Motor neuron (in vitro differentiated cells): ENCODE results near the gene CASP3. TPM values are rescaled to one million over a fixed set of nuclear protein-coding genes. Genes with fewer than 3 reads are reported as not detected.
"Not testable (repeated sequence)": the region's sequence is repeated elsewhere in the genome, so short reads cannot be mapped to it uniquely, and the experiment has no call there.

Experiments used
- ATAC-seq, 8 experiments: fragments of 200-7000 bp; cut with Tn5 transposase; replicated peaks in 6 of 8; 2 replicates each; pipeline ENCODE4 v1.8.0; 2021; ENCODE audit warnings: mild to moderate bottlenecking in 8 of 8, moderate library complexity in 8 of 8
- H3K27ac ChIP-seq, 2 donors: fragments of 250-450 bp; sonication (Bioruptor Pico); 2 replicates each; pipeline ENCODE4 v1.9.0; 2021; ENCODE audit warnings: antibody characterized with exemption in 2 of 2, mild to moderate bottlenecking in 2 of 2, moderate library complexity in 1 of 2
- H3K4me1 ChIP-seq, 2 donors: fragments of 250-450 bp; sonication (Bioruptor Pico); replicated peaks in 1 of 2; 2 replicates each; pipeline ENCODE4 v1.6.1; 2021; ENCODE audit warnings: antibody characterized with exemption in 2 of 2, mild to moderate bottlenecking in 2 of 2, moderate library complexity in 1 of 2
- H3K4me3 ChIP-seq, 5 donors: fragments of 250-450 bp; sonication (Bioruptor Pico); 2 replicates each; pipeline ENCODE4 v1.9.0; 2021; ENCODE audit warnings: antibody characterized with exemption in 5 of 5, mild to moderate bottlenecking in 5 of 5, moderate library complexity in 4 of 5
- WGBS, 10 experiments: fragments of 450-650 bp; shearing (Covaris generic); methylation state at CpG; one replicate each; pipeline ENCODE4 v1.0.0; 2022; 5-methylcytosine and 5-hydroxymethylcytosine counted together
- in situ Hi-C, 9 experiments: fragments of 400-800 bp; cut with MboI; loops; one replicate each; pipeline ENCODE4 v1.15.0; 2021; ENCODE audit warnings: low sequenced_read_pairs in 9 of 9, low pct_unique_long_range_greater_than_20kb in 2 of 9; ENCODE audit not compliant: unreplicated experiment in 9 of 9
- total RNA-seq, 8 experiments: library from RNA; unstranded; fragments of 300-600 nt; gene quantifications; 2 replicates each; pipeline versions ENCODE4 v1.2.3 to v1.2.4, GENCODE V29; 2022

CASP3 gene
- total RNA-seq, 8 experiments from 2014 or later: 20.6 to 55.3 (median 37.6) TPM

- H3K27ac ChIP-seq: no peak overlapping the region
- ATAC-seq: no peak
- H3K4me1 ChIP-seq: no peaks in the 10 kb centered on the region
- in situ Hi-C loops: no loop called here
- 85 to 100% (median 95%) methylated on average over 3 to 8 of the region's 8 CpGs for WGBS, 10 experiments
- no peak overlapping the region for H3K4me3 ChIP-seq
These were observed 6.9 kb upstream of the CASP3 start for GRCh38 chr4:184655889-184656869.

GRCh38 chr4:184653650-184654049 lies 4.4 kb upstream of the CASP3 start:
- H3K27ac ChIP-seq: no peak overlapping the region
- no peak overlapping the region for H3K4me3 ChIP-seq
- 0 to 86% (median 15%) methylated on average over 1 to 2 of the region's 2 CpGs; no CpG with 5 or more reads in 2 of the 10 experiments for WGBS, 10 experiments
- ATAC-seq: peak in 1 of 8 experiments; percentile 9
- in situ Hi-C loops: no loop called here
- H3K4me1 ChIP-seq: peaks cover 5 to 6% of the 10 kb centered on the region in 2 donors

GRCh38 chr4:184652681-184653080 lies 3.4 kb upstream of the CASP3 start:
- H3K4me1 ChIP-seq, H3K4me3 ChIP-seq, ATAC-seq, H3K27ac ChIP-seq, in situ Hi-C loops: not testable (repeated sequence)

GRCh38 chr4:184651899-184652298 lies 2.7 kb upstream of the CASP3 start:
- in situ Hi-C loops: no loop called here

GRCh38 chr4:184649971-184650855 lies 966 bp upstream of the CASP3 start:
- Histone ChIP-seq H3K4me1 (peaks cover 28 to 29% of the 10 kb centered on the region in 2 donors), H3K27ac (peak overlapping the region; percentile 67 to 73), H3K4me3 (peak overlapping the region; percentile 51 to 87 (median 80))
- peak; percentile 4 to 33 (median 26) for ATAC-seq
- in situ Hi-C loops: no loop called here
- WGBS, 10 experiments: 25 to 52% (median 35%) methylated on average over 5 to 20 of the region's 21 CpGs; no CpG with 5 or more reads in 2 of the 10 experiments

More at GRCh38 chr4:184651899-184652298, 2.7 kb upstream of the CASP3 start:
- peaks cover 13 to 16% of the 10 kb centered on the region in 2 donors for H3K4me1 ChIP-seq
- no peak overlapping the region for H3K27ac ChIP-seq
- ATAC-seq: no peak
- H3K4me3 ChIP-seq: no peak overlapping the region
- 85 to 100% (median 98%) methylated on average over 2 to 5 of the region's 8 CpGs; no CpG with 5 or more reads in 1 of the 10 experiments for WGBS, 10 experiments

GRCh38 chr4:184648313-184649025 lies 778 bp downstream of the CASP3 start:
- 0 to 10% (median 0%) methylated on average over 1 to 10 of the region's 52 CpGs; no CpG with 5 or more reads in 4 of the 10 experiments for WGBS, 10 experiments
- in situ Hi-C loops: no loop called here

GRCh38 chr4:184648054-184648312 lies 1.3 kb downstream of the CASP3 start:
- ATAC-seq: no peak
- in situ Hi-C loops: no loop called here
- peak overlapping the region; percentile 90 for H3K27ac ChIP-seq
- WGBS, 10 experiments: 0 to 16% (median 0%) methylated on average over 1 to 4 of the region's 6 CpGs; no CpG with 5 or more reads in 4 of the 10 experiments
- H3K4me1 ChIP-seq: peaks cover 39 to 42% of the 10 kb centered on the region in 2 donors
- peak overlapping the region; percentile 51 to 87 (median 80) for H3K4me3 ChIP-seq

More at GRCh38 chr4:184648313-184649025, 778 bp downstream of the CASP3 start:
- Histone ChIP-seq H3K27ac (peak overlapping the region; percentile 90), H3K4me1 (peaks cover 37 to 40% of the 10 kb centered on the region in 2 donors), H3K4me3 (peak overlapping the region; percentile 51 to 87 (median 80))
- ATAC-seq: peak; percentile 6 to 42 (median 16)

GRCh38 chr4:184647266-184648053 lies 1.8 kb downstream of the CASP3 start:
- Histone ChIP-seq H3K4me1 (peaks cover 39 to 45% of the 10 kb centered on the region in 2 donors), H3K27ac (peak overlapping the region; percentile 4 to 90), H3K4me3 (peak overlapping the region; percentile 51 to 87 (median 80))
- in situ Hi-C loops: no loop called here
- no peak for ATAC-seq
- 66 to 98% (median 74%) methylated on average over 1 to 7 of the region's 7 CpGs for WGBS, 10 experiments

GRCh38 chr4:184645904-184646610 lies 3.2 kb downstream of the CASP3 start:
- WGBS, 10 experiments: 37 to 83% (median 60%) methylated on average over 3 to 6 of the region's 6 CpGs
- H3K27ac ChIP-seq: no peak overlapping the region
- peaks cover 39 to 45% of the 10 kb centered on the region in 2 donors for H3K4me1 ChIP-seq
- in situ Hi-C loops: no loop called here
- peak overlapping the region in 1 of 5 donors; percentile 6 for H3K4me3 ChIP-seq
- no peak for ATAC-seq

GRCh38 chr4:184644553-184645307 lies 4.5 kb downstream of the CASP3 start:
- peak overlapping the region in 1 of 2 donors; percentile 61 for H3K27ac ChIP-seq
- 42 to 100% (median 83%) methylated on average over 1 to 6 of the region's 9 CpGs for WGBS, 10 experiments
- no peak overlapping the region for H3K4me3 ChIP-seq
- peaks cover 34 to 38% of the 10 kb centered on the region in 2 donors for H3K4me1 ChIP-seq
- in situ Hi-C loops: no loop called here
- peak in 6 of 8 experiments; percentile 1 to 30 (median 24) for ATAC-seq

- no peak for ATAC-seq
- WGBS, 10 experiments: 50 to 100% (median 67%) methylated on average over 1 of the region's 1 CpG; no CpG with 5 or more reads in 1 of the 10 experiments
- Histone ChIP-seq H3K27ac (no peak overlapping the region), H3K4me1 (peaks cover 34 to 38% of the 10 kb centered on the region in 2 donors), H3K4me3 (no peak overlapping the region)
- in situ Hi-C loops: no loop called here
These were observed 5.5 kb downstream of the CASP3 start for GRCh38 chr4:184643731-184644130.
